HepG2 (cell line): ENCODE results near the gene CRIP1. TPM values are rescaled to one million over a fixed set of nuclear protein-coding genes. Genes with fewer than 3 reads are reported as not detected.

Experiments
- BHLHE40 ChIP-seq: IDR thresholded peaks from 2 replicates; pipeline ENCODE4 v1.6.1; 2011; ENCODE audit warnings: low read length, improper control_type of control experiment
- CCDC6 ChIP-seq: sonication (generic); formaldehyde crosslinking; IDR thresholded peaks from 2 replicates; pipeline ENCODE4 v1.8.1; 2022; ENCODE audit warnings: mild to moderate bottlenecking, missing genetic modification reagents, moderate library complexity
- ELF1 ChIP-seq: sonication (generic); formaldehyde crosslinking; IDR thresholded peaks from 2 replicates; pipeline ENCODE4 v1.4.0; 2020; ENCODE audit warnings: missing genetic modification reagents
- GMEB1 ChIP-seq: sonication (generic); formaldehyde crosslinking; IDR thresholded peaks from 2 replicates; pipeline ENCODE4 v1.5.1; 2020; ENCODE audit warnings: missing genetic modification reagents, mild to moderate bottlenecking, borderline replicate concordance
- HMGXB3 ChIP-seq: sonication (generic); formaldehyde crosslinking; IDR thresholded peaks from 2 replicates; pipeline ENCODE4 v1.4.0; 2020; ENCODE audit warnings: missing genetic modification reagents, borderline replicate concordance
- KAT2B ChIP-seq: fragments of 150-350 bp; IDR thresholded peaks from 2 replicates; pipeline ENCODE4 v1.6.1; 2014; ENCODE audit warnings: low read depth, low read length, borderline replicate concordance
- MBNL3 ChIP-seq: fragments of 250-450 bp; sonication (Bioruptor Pico); conservative IDR thresholded peaks from 2 replicates; pipeline ENCODE4 v1.8.0; 2022; ENCODE audit warnings: mild to moderate bottlenecking, inconsistent platforms
- MED1 ChIP-seq: sonication (generic); formaldehyde crosslinking; IDR thresholded peaks from 2 replicates; pipeline ENCODE4 v1.4.0; 2020; ENCODE audit warnings: missing genetic modification reagents
- MEIS2 ChIP-seq: sonication (generic); formaldehyde crosslinking; IDR thresholded peaks from 2 replicates; pipeline ENCODE4 v1.9.0; 2021; ENCODE audit warnings: mild to moderate bottlenecking, missing genetic modification reagents
- MTF1 ChIP-seq: sonication (generic); formaldehyde crosslinking; IDR thresholded peaks from 2 replicates; pipeline ENCODE4 v1.5.0; 2020; ENCODE audit warnings: missing genetic modification reagents
- PHF8 ChIP-seq: sonication (generic); formaldehyde crosslinking; IDR thresholded peaks from 2 replicates; pipeline ENCODE4 v1.5.0; 2020; ENCODE audit warnings: missing genetic modification reagents
- RARA ChIP-seq: IDR thresholded peaks from 2 replicates; pipeline ENCODE4 v1.6.1; 2016; ENCODE audit warnings: missing genetic modification reagents, missing compliant biosample characterization
- SAP130 ChIP-seq: IDR thresholded peaks from 2 replicates; pipeline ENCODE4 v1.6.1; 2016; ENCODE audit warnings: low read depth
- TBX2 ChIP-seq: sonication (generic); formaldehyde crosslinking; IDR thresholded peaks from 2 replicates; pipeline ENCODE4 v1.5.0; 2020; ENCODE audit warnings: missing genetic modification reagents, mild to moderate bottlenecking, borderline replicate concordance
- TEAD3 ChIP-seq: optimal IDR thresholded peaks from 2 replicates; pipeline ENCODE3; 2016; ENCODE audit warnings: borderline replicate concordance
- TIGD3 ChIP-seq: sonication (generic); formaldehyde crosslinking; IDR thresholded peaks from 2 replicates; pipeline ENCODE4 v1.5.1; 2020; ENCODE audit warnings: mild to moderate bottlenecking, missing genetic modification reagents, borderline replicate concordance
- ZNF292 ChIP-seq: sonication (generic); formaldehyde crosslinking; IDR thresholded peaks from 2 replicates; pipeline ENCODE4 v1.8.1; 2022; ENCODE audit warnings: mild to moderate bottlenecking, low read depth, missing genetic modification reagents, borderline replicate concordance
- ZNF691 ChIP-seq: sonication (generic); formaldehyde crosslinking; IDR thresholded peaks from 2 replicates; pipeline ENCODE4 v1.4.0; 2020; ENCODE audit warnings: missing genetic modification reagents, low read depth, mild to moderate bottlenecking, borderline replicate concordance
- ZNF761 ChIP-seq: sonication (generic); formaldehyde crosslinking; conservative IDR thresholded peaks from 2 replicates; pipeline ENCODE4 v1.4.0; 2020; ENCODE audit warnings: mild to moderate bottlenecking, missing genetic modification reagents
- ZSCAN22 ChIP-seq: sonication (generic); formaldehyde crosslinking; IDR thresholded peaks from 2 replicates; pipeline ENCODE4 v1.4.0; 2020; ENCODE audit warnings: mild to moderate bottlenecking, missing genetic modification reagents
- polyA plus RNA-seq, 8 experiments: library from polyadenylated mRNA; depleted of rRNA in 3 of 8; stranded (reverse) in 7 of 8; unstranded in 1 of 8; fragments of >200 nt; fragmentation: Illumina TruSeq in 4 of 8; extraction: Trizol in 4 of 8; gene quantifications; 2 replicates each; pipeline versions ENCODE4 v1.2.1 to v1.2.3, GENCODE V29; 2011 to 2016; ENCODE audit warnings: low read depth in 4 of 8, missing spikeins in 1 of 8, mixed read lengths in 1 of 8; ENCODE audit not compliant: insufficient read depth in 1 of 8
- total RNA-seq, 5 experiments: library from RNA; depleted of rRNA; stranded (reverse); fragments of >200 nt; fragmentation: Illumina TruSeq; extraction: Trizol; gene quantifications; 2 replicates each; pipeline ENCODE4 v1.2.3, GENCODE V29; 2016; ENCODE audit warnings: low read depth in 1 of 5

Gene CRIP1
- total and polyA plus RNA-seq, 2 of the 13 experiments (the other 11 are each of a cell fraction or from before 2014, with no cell fraction given), result 53.9 to 59.5 TPM

GRCh38 chr14:105527826-105528585, 41.3 kb downstream of the CRIP1 start (continued):
- TF ChIP-seq HMGXB3 (CRISPR knock-in tag), result no peak
- TF ChIP-seq TBX2 (CRISPR knock-in tag), result peak; percentile 69; the same call in 1 of the 2 replicates
- TF ChIP-seq GMEB1 (CRISPR knock-in tag), result no peak
- peak; percentile 36 for TF ChIP-seq TEAD3 (CRISPR knock-in tag)
- no peak for TF ChIP-seq TIGD3
- TF ChIP-seq MBNL3, result no peak
- peak; percentile 64 for TF ChIP-seq PHF8 (CRISPR knock-in tag)
- TF ChIP-seq KAT2B, result no peak
- TF ChIP-seq RARA (CRISPR knock-in tag), result 0 out of 2 replicates have a peak, but pooled peaks have one; percentile 5
- no peak for TF ChIP-seq MTF1
- peak; percentile 72 for TF ChIP-seq MEIS2 (CRISPR knock-in tag)
- 0 out of 2 replicates have a peak, but pooled peaks have one; percentile 11 for TF ChIP-seq ELF1
- TF ChIP-seq SAP130 (CRISPR knock-in tag), result peak; percentile 67; the same call in 1 of the 2 replicates
- no peak for TF ChIP-seq ZSCAN22 (CRISPR knock-in tag)
- TF ChIP-seq BHLHE40, result no peak
- TF ChIP-seq MED1 (CRISPR knock-in tag), result peak; percentile 56
- TF ChIP-seq ZNF691 (CRISPR knock-in tag), result no peak; the same call in 1 of the 2 replicates
- TF ChIP-seq ZNF292 (CRISPR knock-in tag), result no peak
- TF ChIP-seq CCDC6, result no peak
- no peak for TF ChIP-seq ZNF761 (CRISPR knock-in tag)
